Karpas-422 (cell line): ENCODE data around the gene C2CD4D. TPM values are rescaled to one million over a fixed set of nuclear protein-coding genes. Genes with fewer than 3 reads are reported as not detected.

Experiments used
- DNase-seq: peaks from one replicate; pipeline ENCODE4 v3.0.0-alpha.2; 2015
- H2AFZ ChIP-seq: fragments of 200-600 bp; sonication (generic); 2 replicates; pipeline ENCODE4 v1.6.1; 2014; ENCODE audit warnings: antibody characterized with exemption, low read length, mixed read lengths
- H3K27ac ChIP-seq: fragments of 200-600 bp; sonication (generic); 2 replicates; pipeline ENCODE4 v1.5.1; 2014; ENCODE audit warnings: mild to moderate bottlenecking, low read length, moderate library complexity
- H3K27me3 ChIP-seq: fragments of 200-600 bp; sonication (generic); 2 replicates; pipeline ENCODE4 v1.6.1; 2014; ENCODE audit warnings: low read length, mixed read lengths
- H3K36me3 ChIP-seq: fragments of 200-600 bp; sonication (generic); 2 replicates; pipeline ENCODE4 v1.6.1; 2014; ENCODE audit warnings: low read length, mixed read lengths; ENCODE audit not compliant: insufficient read depth
- H3K4me1 ChIP-seq: fragments of 200-600 bp; sonication (generic); 2 replicates; pipeline ENCODE4 v1.6.1; 2014; ENCODE audit warnings: mild to moderate bottlenecking, low read length, mixed read lengths
- H3K4me2 ChIP-seq: fragments of 200-600 bp; sonication (generic); 2 replicates; pipeline ENCODE4 v1.6.1; 2014; ENCODE audit warnings: low read length, low read depth, mild to moderate bottlenecking; ENCODE audit not compliant: poor library complexity, severe bottlenecking
- H3K4me3 ChIP-seq: fragments of 200-600 bp; sonication (generic); 2 replicates; pipeline ENCODE4 v1.5.1; 2014; ENCODE audit warnings: mild to moderate bottlenecking, antibody characterized with exemption, low read length, mixed read lengths
- H3K79me2 ChIP-seq: fragments of 200-600 bp; sonication (generic); 2 replicates; pipeline ENCODE4 v1.6.1; 2014; ENCODE audit warnings: mild to moderate bottlenecking, low read length, mixed read lengths
- H3K9ac ChIP-seq: fragments of 200-600 bp; sonication (generic); 2 replicates; pipeline ENCODE4 v1.6.0; 2014; ENCODE audit warnings: low read length
- H3K9me2 ChIP-seq: fragments of 200-600 bp; sonication (generic), shearing (Covaris generic); replicated peaks from 2 replicates; pipeline ENCODE4 v1.6.0; 2014; ENCODE audit warnings: mild to moderate bottlenecking, low read length, moderate library complexity; ENCODE audit not compliant: insufficient read depth
- H3K9me3 ChIP-seq: fragments of 300-700, 200-600 bp; sonication (generic); 2 replicates; pipeline ENCODE4 v1.6.1; 2014; ENCODE audit warnings: low read length, mixed read lengths
- H4K20me1 ChIP-seq: fragments of 200-600 bp; sonication (generic); 2 replicates; pipeline ENCODE4 v1.6.1; 2014; ENCODE audit warnings: mild to moderate bottlenecking, antibody characterized with exemption, low read length, low read depth; ENCODE audit not compliant: insufficient read depth
- total RNA-seq: library from RNA; depleted of rRNA; stranded (reverse); fragments of >200 nt; shearing (Covaris generic); gene quantifications from 2 replicates; pipeline ENCODE4 v1.2.3, GENCODE V29; 2014; ENCODE audit warnings: low replicate concordance

Gene C2CD4D
- total RNA-seq, 1 experiment from 2014 or later = not detected

DNA sequence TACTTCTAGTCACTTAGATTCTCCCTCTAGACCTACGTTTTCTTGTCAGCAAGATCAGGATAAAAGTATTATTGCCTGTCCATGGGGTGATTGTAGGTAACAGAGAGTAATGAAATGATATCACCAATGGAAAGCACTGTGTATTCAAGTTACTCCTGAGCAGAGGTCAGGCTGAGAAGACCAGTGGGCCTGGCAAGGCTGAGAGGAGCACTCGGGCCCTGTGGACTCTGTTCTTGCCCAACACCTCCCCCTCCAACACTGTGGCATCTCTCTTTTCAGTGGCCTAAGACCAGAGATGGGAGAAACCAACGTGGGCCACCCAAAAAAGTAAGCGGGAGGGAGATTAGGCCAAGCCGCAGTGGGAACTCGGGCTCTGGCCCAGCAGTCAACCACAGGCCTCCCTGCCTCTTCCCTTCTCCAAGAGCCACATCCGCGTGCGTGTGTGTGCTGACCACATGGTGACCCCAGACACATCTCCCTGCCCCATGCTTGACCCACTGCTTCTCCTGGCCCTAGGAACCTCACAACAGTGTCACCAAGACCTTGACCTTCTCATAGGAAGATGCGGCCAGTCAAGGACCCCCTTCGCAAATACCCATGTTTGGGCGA, 20.3 kb downstream of the C2CD4D start:
- Histone ChIP-seq H3K4me3 (no peak overlapping the region), H3K27me3 (no peaks in the 10 kb centered on the region), H3K9me2 (no peaks in the 10 kb centered on the region), H3K9ac (no peak overlapping the region), H3K9me3 (no peaks in the 10 kb centered on the region), H3K4me1 (no peaks in the 10 kb centered on the region), H3K79me2 (no peaks in the 10 kb centered on the region), H2AFZ (no peak overlapping the region), H3K4me2 (no peak overlapping the region), H3K27ac (no peak overlapping the region), H3K36me3 (no peaks in the 10 kb centered on the region), H4K20me1 (no peaks in the 10 kb centered on the region)
- no peak for DNase-seq

- Histone ChIP-seq H2AFZ (no peak overlapping the region), H3K9me3 (no peaks in the 10 kb centered on the region), H4K20me1 (no peaks in the 10 kb centered on the region), H3K79me2 (no peaks in the 10 kb centered on the region), H3K4me1 (no peaks in the 10 kb centered on the region), H3K27ac (no peak overlapping the region), H3K36me3 (no peaks in the 10 kb centered on the region), H3K9ac (no peak overlapping the region), H3K4me3 (no peak overlapping the region), H3K9me2 (no peaks in the 10 kb centered on the region), H3K4me2 (no peak overlapping the region), H3K27me3 (no peaks in the 10 kb centered on the region)
- no peak for DNase-seq
Measured at GRCh38 chr1:151817353-151817730, 22.3 kb downstream of the C2CD4D start.

GRCh38 chr1:151816548-151817352, 22.9 kb downstream of the C2CD4D start:
- H3K9me2 ChIP-seq = no peaks in the 10 kb centered on the region
- no peaks in the 10 kb centered on the region for H4K20me1 ChIP-seq
- no peak overlapping the region for H3K4me2 ChIP-seq
- H2AFZ ChIP-seq = no peak overlapping the region
- H3K4me3 ChIP-seq = no peak overlapping the region
- H3K27ac ChIP-seq = no peak overlapping the region
- no peaks in the 10 kb centered on the region for H3K36me3 ChIP-seq
- H3K9ac ChIP-seq = no peak overlapping the region
- no peak for DNase-seq
- H3K79me2 ChIP-seq = no peaks in the 10 kb centered on the region
- no peaks in the 10 kb centered on the region for H3K4me1 ChIP-seq
- H3K9me3 ChIP-seq = no peaks in the 10 kb centered on the region
- H3K27me3 ChIP-seq = no peaks in the 10 kb centered on the region

DNA sequence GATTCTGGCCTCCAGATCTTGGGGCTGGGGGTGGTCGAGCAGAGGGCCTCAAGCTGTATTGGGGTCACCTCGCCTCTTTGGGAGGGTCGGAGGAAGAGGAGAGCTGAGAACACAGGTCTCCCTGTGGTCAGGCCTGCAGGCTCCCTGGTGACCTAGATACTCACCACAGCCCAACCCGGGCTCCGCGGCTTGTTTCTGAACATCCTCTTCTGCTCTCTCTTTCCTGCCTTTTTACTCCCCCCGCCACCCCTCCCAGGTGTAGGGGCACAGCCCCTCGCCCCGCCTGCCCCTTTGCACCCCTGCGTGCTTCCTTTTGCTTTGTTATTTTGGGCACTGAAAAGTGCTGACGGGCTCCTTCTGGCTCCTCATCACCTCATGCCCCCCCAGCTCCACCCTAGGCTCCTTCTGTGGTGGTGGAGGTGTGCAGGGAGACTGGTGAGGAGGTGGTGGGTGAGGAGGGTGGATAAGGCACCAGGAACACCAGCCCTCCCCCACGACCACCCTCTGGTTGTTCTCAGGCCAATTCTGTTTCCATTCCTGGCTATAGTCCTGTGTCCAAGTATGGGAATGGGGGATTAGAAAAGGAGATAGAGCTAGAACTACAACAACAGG, 23.8 kb downstream of the C2CD4D start:
- no peaks in the 10 kb centered on the region for H3K27me3 ChIP-seq
- H3K9me2 ChIP-seq = no peaks in the 10 kb centered on the region
- no peaks in the 10 kb centered on the region for H3K9me3 ChIP-seq
- no peak overlapping the region for H2AFZ ChIP-seq
- no peak for DNase-seq
- no peak overlapping the region for H3K9ac ChIP-seq
- H3K36me3 ChIP-seq = no peaks in the 10 kb centered on the region
- no peaks in the 10 kb centered on the region for H3K79me2 ChIP-seq
- H3K4me3 ChIP-seq = no peak overlapping the region
- H3K4me1 ChIP-seq = no peaks in the 10 kb centered on the region
- H3K27ac ChIP-seq = no peak overlapping the region
- no peaks in the 10 kb centered on the region for H4K20me1 ChIP-seq
- H3K4me2 ChIP-seq = no peak overlapping the region

- DNase-seq = no peak
Measured at GRCh38 chr1:151814971-151815545, 24.6 kb downstream of the C2CD4D start.

DNA sequence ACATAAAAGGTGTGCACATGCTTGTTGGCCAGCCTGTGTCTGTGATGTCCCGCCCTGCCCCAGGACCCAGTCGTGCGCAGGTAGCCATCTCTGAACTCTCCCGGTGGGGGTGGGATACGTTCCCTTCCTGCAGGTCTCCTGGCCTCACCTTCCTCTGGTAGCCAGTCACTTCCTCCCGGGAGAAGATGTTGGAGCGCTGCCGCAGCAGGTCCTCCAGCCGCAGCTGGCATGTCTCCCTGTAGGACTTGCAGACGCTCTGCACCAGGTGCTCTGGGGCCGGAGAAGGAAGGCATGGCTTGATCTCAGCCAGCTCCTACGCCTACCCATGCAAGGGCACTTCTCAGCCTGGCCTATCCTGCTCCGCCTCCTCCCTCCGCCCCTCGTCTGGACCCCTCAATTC, 25.2 kb downstream of the C2CD4D start:
- no peaks in the 10 kb centered on the region for H3K27me3 ChIP-seq
- H3K4me2 ChIP-seq = no peak overlapping the region
- no peaks in the 10 kb centered on the region for H3K4me1 ChIP-seq
- H2AFZ ChIP-seq = no peak overlapping the region
- H3K27ac ChIP-seq = no peak overlapping the region
- no peaks in the 10 kb centered on the region for H4K20me1 ChIP-seq
- no peak for DNase-seq
- no peak overlapping the region for H3K4me3 ChIP-seq
- no peaks in the 10 kb centered on the region for H3K9me3 ChIP-seq
- no peaks in the 10 kb centered on the region for H3K36me3 ChIP-seq
- no peaks in the 10 kb centered on the region for H3K9me2 ChIP-seq
- no peaks in the 10 kb centered on the region for H3K79me2 ChIP-seq
- no peak overlapping the region for H3K9ac ChIP-seq

More at GRCh38 chr1:151814971-151815545, 24.6 kb downstream of the C2CD4D start:
- H3K4me3 ChIP-seq = no peak overlapping the region
- no peaks in the 10 kb centered on the region for H3K4me1 ChIP-seq
- H3K79me2 ChIP-seq = no peaks in the 10 kb centered on the region
- no peaks in the 10 kb centered on the region for H4K20me1 ChIP-seq
- no peak overlapping the region for H3K4me2 ChIP-seq
- H2AFZ ChIP-seq = no peak overlapping the region
- no peak overlapping the region for H3K27ac ChIP-seq
- H3K9ac ChIP-seq = no peak overlapping the region
- H3K27me3 ChIP-seq = no peaks in the 10 kb centered on the region
- no peaks in the 10 kb centered on the region for H3K36me3 ChIP-seq
- no peaks in the 10 kb centered on the region for H3K9me2 ChIP-seq
- no peaks in the 10 kb centered on the region for H3K9me3 ChIP-seq

GRCh38 chr1:151813271-151813977, 26.2 kb downstream of the C2CD4D start:
- no peaks in the 10 kb centered on the region for H3K27me3 ChIP-seq
- H3K9ac ChIP-seq = no peak overlapping the region
- H2AFZ ChIP-seq = no peak overlapping the region
- no peaks in the 10 kb centered on the region for H3K36me3 ChIP-seq
- no peaks in the 10 kb centered on the region for H3K4me1 ChIP-seq
- H3K79me2 ChIP-seq = no peaks in the 10 kb centered on the region
- DNase-seq = no peak
- no peaks in the 10 kb centered on the region for H3K9me3 ChIP-seq
- H3K27ac ChIP-seq = no peak overlapping the region
- no peaks in the 10 kb centered on the region for H3K9me2 ChIP-seq
- H3K4me3 ChIP-seq = no peak overlapping the region
- no peaks in the 10 kb centered on the region for H4K20me1 ChIP-seq
- H3K4me2 ChIP-seq = no peak overlapping the region

GRCh38 chr1:151811181-151811580, 28.4 kb downstream of the C2CD4D start:
- Histone ChIP-seq H3K9me2 (no peaks in the 10 kb centered on the region), H2AFZ (no peak overlapping the region), H3K4me2 (no peak overlapping the region), H3K79me2 (no peaks in the 10 kb centered on the region), H3K4me1 (no peaks in the 10 kb centered on the region), H3K4me3 (no peak overlapping the region), H4K20me1 (no peaks in the 10 kb centered on the region), H3K27ac (no peak overlapping the region), H3K36me3 (no peaks in the 10 kb centered on the region), H3K27me3 (no peaks in the 10 kb centered on the region), H3K9me3 (no peaks in the 10 kb centered on the region), H3K9ac (no peak overlapping the region)
- DNase-seq = no peak
